ENCODE data around the gene DOC2B.
"Not testable (repeated sequence)": the region's sequence is repeated elsewhere in the genome, so short reads cannot be mapped to it uniquely, and the experiment has no call there.

DOC2B gene

DNA sequence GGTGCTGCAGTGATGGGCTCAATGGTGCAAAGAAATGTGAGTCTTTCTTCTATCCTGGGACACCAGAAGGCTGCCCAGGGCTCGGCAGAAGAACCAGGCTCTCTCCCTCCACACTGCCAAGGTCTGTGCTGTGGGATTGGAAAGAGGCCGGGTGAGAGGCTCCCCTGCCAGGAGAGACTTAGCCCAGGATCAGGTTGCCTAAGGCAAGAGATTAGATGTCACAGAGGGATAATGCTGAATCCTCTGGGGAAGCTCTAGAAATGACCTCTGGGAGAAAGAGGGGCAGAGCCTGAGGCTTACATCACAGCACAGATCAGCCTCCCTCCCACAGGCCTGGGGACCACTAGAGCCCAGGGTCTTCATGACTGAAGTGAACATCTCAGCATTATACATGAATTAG, 5.7 kb upstream of the DOC2B start:
- no peak for DNase-seq

GRCh38 chr17:185445-186138, 4.1 kb upstream of the DOC2B start:
- no peak for DNase-seq

DNA sequence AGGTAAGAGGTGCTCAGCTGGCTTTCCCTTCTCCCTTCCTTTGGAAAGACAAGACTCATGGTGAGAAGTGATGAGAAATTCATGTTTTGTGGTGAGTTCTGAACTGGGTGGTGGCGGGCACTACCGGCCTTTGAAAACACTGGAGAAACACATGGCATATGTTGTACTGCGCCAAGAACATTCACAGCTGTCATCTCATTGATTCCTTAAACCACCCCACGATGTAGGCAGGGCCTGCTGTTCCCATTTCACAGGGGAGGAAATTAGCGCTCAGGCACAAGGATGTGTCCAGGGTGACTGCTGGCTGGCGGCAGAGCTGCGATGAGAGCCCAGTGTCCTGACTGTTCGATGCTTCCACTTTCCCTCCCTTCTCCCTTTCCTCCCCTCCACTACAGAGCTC, 1.6 kb upstream of the DOC2B start:
- DNase-seq, result no peak

DNA sequence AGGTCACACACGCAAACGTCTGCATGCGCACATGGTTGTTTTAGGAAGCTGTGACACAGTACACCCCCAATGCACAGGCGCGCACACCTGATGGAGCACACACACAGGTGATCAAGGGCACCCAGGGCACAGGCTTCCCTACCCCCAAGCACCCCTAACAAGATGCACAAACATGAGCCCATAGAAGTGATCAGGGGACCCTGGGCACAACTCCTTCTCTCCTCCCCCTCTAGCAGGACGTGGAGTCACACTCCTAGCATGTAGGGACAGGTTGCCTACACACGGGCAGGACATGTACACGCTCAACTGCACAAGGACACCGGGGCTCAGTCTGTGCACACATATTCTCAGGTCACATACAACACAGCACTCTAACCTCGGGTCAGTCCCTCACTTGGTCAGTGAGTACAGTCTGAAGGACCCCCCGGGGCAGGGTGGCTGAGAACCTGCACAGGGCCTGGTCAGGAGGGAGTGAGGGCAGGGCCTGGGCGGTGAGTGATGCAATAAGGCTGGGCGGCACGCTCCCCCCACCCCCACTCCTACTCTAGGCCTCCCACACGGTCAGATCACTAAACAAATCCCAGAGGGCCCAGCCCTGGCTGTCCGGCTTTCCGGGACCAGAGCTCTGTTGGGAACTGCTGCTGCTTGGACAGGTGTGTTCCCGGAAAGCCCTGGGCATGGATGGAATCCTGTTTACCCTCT, 751 bp upstream of the DOC2B start:
- no peak for DNase-seq

DNA sequence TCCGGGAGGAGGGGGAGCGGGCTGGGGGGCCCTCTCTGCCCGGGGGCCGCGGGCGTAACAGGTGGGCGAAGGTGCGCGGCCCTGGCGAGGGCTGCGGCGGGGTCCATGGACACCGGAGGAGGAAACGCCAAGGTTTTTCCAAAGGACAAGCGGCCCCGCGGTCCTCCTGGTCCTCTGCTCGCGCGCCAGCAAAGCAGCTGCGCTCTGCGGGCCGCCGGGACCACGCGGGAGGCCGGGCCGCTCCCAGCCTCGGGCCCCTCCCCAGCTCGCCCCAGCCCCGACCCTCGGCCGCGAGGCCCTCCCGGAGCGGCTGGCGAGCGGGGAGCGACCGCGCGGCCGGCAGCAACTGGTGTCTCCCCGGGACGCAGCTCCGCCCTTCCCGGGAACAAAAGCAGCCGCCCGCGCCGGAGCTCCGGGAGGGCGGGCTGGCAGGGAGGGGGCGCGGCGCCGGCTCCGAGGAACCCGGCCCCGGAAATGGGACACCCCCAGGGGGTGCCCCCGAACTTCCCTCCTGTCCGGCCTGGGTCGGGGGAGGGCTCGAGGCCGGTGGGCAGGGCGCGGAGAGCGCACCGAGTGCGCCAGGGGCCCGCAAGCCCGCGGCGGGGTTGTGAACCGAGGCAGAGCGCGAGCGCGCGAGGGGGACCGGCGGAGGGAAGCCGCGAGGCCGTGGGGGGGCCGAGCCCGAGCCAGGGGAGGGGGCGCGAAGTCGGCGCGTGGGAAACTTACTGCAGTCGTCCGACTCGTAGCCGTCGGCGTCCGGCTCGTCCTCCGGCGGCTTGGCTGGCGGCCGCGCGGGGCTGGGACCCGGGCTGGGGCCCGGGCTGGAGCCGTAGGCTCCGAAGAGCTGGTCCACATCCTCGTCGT, 837 bp downstream of the DOC2B start:
- DNase-seq, result no peak

DNA sequence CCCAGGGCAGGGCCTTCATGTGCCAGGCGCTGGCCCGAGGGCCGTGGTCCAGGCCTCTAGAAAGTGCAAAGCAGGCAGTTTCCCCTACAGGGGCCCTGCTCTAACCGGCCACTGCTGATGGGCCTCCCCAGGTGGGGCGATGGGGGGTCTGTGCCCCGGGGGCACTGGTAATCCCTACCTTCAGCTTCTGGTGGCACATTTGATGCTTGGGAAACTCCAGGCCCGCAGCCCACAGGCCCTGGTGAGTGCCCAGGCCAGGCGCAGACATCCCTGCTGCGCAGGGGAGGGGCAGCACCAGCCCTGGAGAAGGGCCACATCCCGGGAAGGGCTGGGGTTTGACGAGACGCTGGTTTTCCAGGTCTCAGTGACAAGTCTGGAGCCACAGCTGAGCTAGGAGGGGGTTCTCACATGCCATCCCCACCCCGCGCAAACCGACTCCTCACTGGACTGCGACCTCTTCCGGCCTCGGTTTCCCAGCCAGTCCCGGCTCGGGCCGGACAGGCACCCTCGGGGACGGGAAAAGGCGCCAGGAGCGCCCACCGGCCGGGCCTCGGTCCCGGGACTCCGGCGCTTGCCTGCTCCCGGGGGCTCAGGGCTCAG, 1.6 kb downstream of the DOC2B start:
- no peak for DNase-seq

DNA sequence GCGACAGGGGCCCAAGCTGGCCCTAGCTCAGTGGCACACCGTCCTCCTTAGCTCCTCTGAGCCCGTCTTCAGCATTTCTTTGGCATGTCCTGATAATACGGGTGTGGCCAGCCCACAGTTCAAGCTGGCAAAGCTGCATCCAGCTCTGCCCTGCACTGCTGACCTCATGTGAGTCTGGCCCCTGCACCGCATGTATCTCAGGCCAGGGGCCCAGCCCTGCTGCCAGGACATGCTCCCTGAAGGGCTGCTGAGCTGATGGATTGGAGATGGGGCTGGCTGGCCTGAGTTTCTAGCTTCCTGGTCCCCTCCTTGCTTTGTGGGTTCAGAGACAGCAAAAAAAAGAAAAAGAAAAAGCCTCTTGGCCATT, 2.4 kb downstream of the DOC2B start:
- DNase-seq, result no peak

DNA sequence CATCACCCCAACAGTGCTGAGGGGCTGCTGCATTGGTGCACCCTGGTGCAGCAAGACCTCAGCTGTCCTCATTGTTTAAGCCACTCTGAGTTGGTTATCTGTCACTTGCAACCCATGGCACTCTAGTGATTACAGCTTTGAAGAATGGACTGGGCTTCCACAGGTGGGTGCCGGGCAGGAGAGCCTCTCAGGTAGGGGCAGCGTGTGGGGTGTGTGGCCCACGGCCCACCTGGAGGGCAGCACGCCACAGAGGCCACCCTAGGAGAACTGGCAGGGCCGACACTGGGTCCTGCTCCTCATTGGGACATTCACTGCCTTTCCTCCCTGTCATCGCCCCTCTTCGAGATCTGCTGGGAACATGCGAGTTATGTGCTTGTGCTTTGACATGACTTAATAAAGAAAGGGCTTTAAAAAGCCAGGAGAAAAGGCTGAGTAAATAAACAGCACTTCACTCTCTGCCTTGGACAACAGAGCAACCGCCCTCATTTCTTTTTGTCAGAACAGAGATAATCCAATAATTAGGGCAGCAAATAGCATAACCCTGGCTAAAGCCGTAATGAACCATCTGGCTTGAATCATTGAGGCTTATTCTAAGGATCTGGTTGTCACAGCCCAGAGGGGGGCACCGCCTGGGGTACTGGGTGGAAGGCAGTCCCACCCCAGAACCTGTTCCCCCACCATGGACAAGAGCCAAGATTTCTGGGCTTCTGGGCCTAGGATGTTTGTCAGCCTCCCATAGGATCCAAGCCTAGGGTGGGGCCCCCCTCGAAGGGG, 3.0 kb downstream of the DOC2B start:
- DNase-seq, result no peak

GRCh38 chr17:177762-178161, 3.7 kb downstream of the DOC2B start:
- DNase-seq, result no peak

GRCh38 chr17:177155-177554, 4.3 kb downstream of the DOC2B start:
- no peak for DNase-seq

GRCh38 chr17:173166-173911, 8.1 kb downstream of the DOC2B start:
- no peak for DNase-seq

- no peak for DNase-seq
Measured at GRCh38 chr17:172401-172800, 9.0 kb downstream of the DOC2B start.

GRCh38 chr17:171871-172270, 9.6 kb downstream of the DOC2B start:
- no peak for DNase-seq

DNA sequence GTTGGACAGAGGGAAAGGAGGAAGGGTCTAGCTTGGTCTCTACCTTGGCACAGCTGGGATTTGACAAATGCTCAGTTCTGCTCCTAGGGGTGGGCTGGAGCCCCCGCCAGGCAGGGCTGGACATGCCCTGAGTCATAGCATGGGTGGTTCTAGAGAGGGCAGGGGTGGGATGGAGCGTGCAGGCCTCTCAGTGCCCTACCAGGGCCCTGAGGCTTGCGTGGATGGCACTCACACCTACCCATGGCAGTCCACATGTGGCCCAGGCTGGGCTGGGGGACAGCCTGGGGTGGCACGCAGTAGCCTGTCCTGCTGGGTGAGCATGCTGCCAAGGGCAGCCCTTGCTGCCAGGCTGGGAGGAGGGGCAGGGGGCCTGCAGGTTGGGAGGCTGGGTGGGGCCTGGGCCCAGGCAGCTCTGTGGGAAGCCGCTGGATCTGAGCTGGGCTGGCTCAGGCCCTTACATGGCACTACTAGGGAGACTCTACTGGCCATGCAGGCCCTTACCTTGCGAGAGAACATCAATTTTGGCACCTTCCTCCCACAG, 11.2 kb downstream of the DOC2B start:
- no peak for DNase-seq

GRCh38 chr17:168614-169013, 12.8 kb downstream of the DOC2B start:
- DNase-seq, result not testable (repeated sequence)

GRCh38 chr17:165939-166338, 15.5 kb downstream of the DOC2B start:
- DNase-seq, result no peak

GRCh38 chr17:164303-165235, 16.9 kb downstream of the DOC2B start:
- no peak for DNase-seq

- no peak for DNase-seq
Measured at GRCh38 chr17:163514-164098, 17.8 kb downstream of the DOC2B start.

GRCh38 chr17:162689-163088, 18.8 kb downstream of the DOC2B start:
- DNase-seq, result no peak

DNA sequence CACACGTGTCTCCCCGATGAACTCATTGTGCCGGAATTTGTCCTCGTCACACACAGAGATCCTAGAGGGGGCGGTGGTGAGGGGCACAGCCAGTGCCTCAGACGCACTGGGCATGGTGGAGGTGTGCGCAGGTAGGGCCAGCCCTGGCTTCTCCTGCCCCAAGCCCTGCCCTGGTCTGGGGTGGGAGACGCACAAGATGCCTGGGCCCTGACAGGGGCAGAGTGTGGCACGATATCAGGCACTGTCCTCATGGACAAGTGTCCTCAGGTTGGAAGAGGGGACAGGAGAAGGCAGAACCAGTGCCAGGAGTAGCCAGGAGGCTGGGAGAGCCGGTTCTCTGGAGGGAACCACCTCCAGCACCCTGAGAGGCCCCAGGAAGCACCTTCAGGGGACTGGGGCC, 20.0 kb downstream of the DOC2B start:
- no peak for DNase-seq
